MM.1S (cell line): ENCODE data around the gene TSR1.

Experiments used
- EZH2 ChIP-seq: fragments of 300-600 bp; sonication (generic); optimal IDR thresholded peaks from 2 replicates; pipeline ENCODE3; 2017; ENCODE audit warnings: low read depth, mild to moderate bottlenecking, antibody characterized with exemption, low read length, mixed read lengths
- EZH2phosphoT487 ChIP-seq: fragments of 300-600 bp; sonication (generic); IDR thresholded peaks from 2 replicates; pipeline ENCODE4 v1.6.1; 2018; ENCODE audit warnings: antibody characterized with exemption, low read length
- TF ChIP-seq, protein P1 (sequence below): fragments of 300-600 bp; sonication (generic); IDR thresholded peaks from 2 replicates; pipeline ENCODE4 v1.5.1; 2016; ENCODE audit warnings: antibody characterized with exemption, low read length, mixed read lengths

DNA sequence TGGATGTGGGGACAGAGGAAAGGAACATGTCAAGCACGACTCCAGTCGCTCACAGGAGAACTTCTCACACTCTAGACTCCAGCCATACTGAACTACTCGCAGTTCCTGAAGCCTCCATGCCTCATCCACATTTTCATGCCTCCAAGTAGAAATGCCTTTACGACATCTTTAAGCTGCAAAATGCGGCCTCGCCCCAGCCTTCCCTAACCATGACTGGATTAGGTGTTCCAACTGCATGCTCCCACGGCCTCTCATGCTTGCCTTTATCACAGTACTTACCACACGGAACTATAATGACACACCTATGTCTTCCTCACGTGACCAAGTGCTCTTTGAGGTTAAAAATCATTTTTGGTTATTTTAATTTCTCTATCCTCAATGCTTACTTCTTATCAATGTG lies 56.5 kb downstream of the TSR1 start:
- TF ChIP-seq, protein P1, sequence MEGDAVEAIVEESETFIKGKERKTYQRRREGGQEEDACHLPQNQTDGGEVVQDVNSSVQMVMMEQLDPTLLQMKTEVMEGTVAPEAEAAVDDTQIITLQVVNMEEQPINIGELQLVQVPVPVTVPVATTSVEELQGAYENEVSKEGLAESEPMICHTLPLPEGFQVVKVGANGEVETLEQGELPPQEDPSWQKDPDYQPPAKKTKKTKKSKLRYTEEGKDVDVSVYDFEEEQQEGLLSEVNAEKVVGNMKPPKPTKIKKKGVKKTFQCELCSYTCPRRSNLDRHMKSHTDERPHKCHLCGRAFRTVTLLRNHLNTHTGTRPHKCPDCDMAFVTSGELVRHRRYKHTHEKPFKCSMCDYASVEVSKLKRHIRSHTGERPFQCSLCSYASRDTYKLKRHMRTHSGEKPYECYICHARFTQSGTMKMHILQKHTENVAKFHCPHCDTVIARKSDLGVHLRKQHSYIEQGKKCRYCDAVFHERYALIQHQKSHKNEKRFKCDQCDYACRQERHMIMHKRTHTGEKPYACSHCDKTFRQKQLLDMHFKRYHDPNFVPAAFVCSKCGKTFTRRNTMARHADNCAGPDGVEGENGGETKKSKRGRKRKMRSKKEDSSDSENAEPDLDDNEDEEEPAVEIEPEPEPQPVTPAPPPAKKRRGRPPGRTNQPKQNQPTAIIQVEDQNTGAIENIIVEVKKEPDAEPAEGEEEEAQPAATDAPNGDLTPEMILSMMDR = no peak
- no peak for TF ChIP-seq EZH2phosphoT487
- TF ChIP-seq EZH2 = no peak
